GM10847 (cell line): ENCODE measurements around the gene SUSD3.

Experiments
- POLR2A ChIP-seq: IDR thresholded peaks from 2 replicates; pipeline ENCODE4 v1.6.1; 2011; ENCODE audit not compliant: insufficient read length; ENCODE audit errors: extremely low read depth

SUSD3 gene

DNA sequence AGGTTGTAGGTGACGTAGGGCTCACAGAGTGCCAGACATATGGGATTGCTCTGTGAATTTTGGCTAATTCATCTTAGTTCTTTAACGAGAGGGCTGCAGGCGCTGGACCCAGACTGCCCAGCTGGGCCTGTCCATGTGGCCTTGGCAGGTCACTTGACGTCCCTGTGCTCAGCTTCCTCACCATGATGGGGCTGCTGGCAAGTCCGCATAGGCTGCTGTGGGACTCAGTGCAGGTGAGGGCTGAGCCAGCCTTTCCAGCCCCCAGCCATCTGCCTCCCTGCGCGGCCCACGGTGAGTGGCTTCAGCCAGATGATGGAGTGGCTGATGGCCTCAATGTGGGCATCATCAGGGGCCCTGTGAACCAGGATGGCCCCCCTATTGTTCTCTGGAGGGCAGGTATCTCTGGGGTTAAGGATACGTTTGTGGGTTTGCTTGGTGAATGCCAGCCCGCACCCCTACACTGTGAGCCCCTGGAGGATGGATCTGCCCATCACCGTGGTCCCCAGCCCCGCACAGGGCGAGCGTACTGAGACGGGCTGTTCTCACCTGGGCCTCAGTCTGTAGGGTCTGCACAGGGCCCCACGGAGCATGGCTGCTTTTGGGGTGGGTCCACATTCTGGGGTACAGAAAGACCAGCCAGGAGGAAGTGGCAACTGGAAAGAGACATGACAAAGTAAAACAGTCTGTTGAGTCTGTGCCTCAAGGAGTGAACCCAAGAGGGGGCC, 41.2 kb downstream of the SUSD3 start:
- no peak for TF ChIP-seq POLR2A

- TF ChIP-seq POLR2A = no peak
These were observed 41.8 kb downstream of the SUSD3 start for GRCh38 chr9:93100276-93100636.

DNA sequence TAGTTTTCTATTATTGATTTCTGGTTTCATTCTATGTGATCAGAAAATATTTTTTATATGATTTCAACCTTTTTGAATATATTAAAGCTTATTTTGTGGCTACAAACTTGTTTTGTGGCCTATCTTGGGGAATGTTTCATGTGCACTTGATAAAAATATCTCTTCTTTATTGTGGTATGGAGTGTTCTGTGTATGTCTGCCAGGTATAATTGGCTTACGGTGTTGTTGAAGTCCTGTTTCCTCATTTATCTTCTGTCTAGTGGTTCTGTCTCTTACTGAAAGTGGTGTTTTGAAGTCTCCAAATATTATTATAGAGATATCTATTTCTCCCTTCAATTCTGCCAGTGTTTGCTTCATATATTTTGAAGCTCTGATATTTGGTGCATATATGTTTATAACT, 47.1 kb downstream of the SUSD3 start:
- TF ChIP-seq POLR2A = no peak

DNA sequence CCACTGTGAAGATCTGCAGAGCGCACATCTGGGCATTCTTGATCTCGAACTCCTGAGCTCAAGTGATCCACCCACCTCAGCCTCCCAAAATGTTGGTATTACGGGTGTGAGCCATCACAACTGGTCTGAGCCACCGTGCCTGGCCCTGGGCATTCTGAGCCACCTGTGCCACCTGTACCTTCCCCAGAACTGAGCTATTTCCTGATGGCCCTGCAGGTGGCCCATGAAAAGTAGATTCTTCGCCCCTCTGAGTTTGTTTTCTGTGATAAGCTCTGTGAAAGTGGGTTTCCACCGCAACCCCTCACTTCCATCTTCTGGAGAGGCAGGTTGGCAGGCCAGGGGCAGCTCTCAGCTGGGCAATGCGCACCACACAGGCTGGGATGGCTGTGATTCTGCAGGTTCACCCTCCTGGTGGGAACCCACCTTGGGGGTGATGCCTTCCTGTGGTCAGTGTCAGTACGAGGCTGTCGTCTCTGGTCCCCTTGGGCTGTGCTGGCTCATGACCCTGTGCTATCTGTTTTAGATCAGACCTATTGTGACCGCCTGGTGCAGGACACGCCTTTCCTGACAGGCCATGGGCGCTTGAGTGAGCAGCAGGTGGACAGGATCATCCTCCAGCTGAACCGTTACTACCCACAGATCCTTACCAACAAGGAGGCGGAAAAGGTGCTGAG, 48.8 kb downstream of the SUSD3 start:
- no peak for TF ChIP-seq POLR2A

GRCh38 chr9:93107825-93108161, 49.3 kb downstream of the SUSD3 start:
- no peak for TF ChIP-seq POLR2A

- no peak for TF ChIP-seq POLR2A
These were observed 50.0 kb downstream of the SUSD3 start for GRCh38 chr9:93108291-93109041.

DNA sequence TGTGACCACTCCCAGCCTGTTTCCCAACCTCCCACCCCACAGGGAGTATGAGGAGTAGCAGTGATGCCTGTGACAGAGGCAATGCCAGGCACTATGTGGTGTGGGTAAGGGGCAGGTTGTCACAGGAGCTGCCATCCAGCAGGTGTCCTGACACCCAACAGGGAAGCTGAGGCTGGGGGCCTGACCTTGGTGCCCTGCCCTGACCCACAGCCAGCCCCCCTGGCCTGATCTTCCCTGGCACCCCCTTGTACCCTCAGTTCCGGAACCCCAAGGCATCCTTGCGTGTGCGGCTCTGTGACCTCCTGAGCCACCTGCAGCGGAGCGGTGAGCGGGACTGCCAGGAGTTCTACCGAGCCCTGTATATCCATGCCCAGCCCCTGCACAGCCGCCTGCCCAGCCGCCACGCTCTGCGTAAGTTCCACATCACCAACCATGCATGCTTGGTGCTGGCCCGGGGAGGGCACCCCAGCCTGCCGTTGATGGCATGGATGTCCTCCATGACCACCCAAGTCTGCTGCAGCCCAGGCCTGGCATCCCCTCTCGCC, 51.9 kb downstream of the SUSD3 start:
- TF ChIP-seq POLR2A = no peak

DNA sequence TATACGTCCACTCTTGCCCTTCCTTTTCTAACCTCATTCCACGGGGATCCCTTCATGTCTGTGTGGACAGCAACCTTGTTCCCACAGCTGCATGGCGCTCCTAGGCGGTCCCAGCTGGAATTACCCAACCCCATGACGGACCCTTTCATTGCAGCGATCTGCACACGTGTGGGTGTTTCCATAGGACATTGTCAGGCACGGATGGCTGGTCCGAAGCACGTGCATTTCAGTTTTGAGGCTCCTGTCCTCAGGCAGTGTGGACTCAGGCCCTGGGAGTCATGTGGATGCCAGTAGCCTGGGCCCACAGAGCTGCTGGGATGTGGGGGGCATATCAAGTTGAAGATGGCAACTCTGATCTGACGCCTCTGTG, 52.5 kb downstream of the SUSD3 start:
- TF ChIP-seq POLR2A = no peak

- no peak for TF ChIP-seq POLR2A
These were observed 53.0 kb downstream of the SUSD3 start for GRCh38 chr9:93111371-93112115.

GRCh38 chr9:93112116-93112863, 53.8 kb downstream of the SUSD3 start:
- no peak for TF ChIP-seq POLR2A

GRCh38 chr9:93112864-93113389, 54.4 kb downstream of the SUSD3 start:
- no peak for TF ChIP-seq POLR2A

DNA sequence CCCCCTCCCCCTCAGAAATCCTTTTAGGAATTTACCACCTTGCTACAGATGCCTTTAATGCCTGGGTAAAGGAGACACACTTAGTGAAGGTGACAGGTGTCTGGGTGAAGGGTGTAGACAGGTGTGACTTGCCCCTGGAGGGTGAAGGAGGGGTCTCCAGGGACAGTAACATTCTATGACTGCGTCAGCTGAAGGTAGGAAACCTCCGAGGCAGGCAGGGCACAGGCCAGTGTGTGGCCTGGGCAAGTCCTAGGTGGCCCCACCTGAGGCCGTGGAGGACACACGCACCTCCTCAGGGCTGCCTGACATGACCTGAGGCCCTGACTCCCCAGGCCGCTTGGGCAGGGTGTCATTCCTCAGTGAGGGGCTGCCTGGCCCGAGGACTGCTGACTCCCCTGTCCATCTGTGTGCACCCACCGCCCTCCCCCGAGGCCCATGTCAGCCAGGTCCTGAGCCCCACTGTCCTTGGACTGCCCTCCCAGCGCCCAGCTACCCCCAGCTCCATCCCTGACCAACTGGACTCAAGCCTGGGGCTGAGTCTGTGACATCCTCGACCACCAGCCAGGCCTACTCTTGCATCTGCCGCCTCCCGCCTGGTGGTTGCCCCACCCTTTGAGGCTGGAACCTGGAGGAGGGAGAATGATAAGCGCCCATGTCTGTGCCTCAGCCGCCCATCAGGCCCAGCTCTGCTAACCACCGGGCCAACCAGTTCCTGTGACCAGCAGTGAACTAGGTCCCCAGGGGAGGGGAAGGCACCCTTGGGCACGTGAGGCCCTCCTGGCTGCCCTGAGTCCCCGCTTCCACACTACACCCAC, 55.9 kb downstream of the SUSD3 start:
- TF ChIP-seq POLR2A = no peak

DNA sequence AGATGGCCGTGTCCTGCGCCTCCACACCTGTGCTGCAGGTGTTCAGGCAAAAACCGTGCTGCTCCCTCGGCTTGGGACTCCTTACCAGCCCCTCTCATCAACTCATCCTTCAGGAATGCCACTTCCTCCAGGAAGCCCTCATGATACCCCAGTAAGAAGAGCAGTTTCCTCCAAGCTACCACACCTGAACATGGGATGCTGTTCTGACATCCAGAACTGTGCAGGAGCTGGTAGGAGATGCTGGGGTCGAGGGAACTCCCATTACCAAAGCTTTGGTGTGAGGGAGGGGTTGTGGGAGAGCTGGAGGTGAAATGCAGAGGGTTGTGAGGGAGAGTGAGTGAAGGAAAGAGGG, 56.5 kb downstream of the SUSD3 start:
- TF ChIP-seq POLR2A = no peak
